Measurements from ENCODE around the gene TEPSIN.

TEPSIN gene

DNA sequence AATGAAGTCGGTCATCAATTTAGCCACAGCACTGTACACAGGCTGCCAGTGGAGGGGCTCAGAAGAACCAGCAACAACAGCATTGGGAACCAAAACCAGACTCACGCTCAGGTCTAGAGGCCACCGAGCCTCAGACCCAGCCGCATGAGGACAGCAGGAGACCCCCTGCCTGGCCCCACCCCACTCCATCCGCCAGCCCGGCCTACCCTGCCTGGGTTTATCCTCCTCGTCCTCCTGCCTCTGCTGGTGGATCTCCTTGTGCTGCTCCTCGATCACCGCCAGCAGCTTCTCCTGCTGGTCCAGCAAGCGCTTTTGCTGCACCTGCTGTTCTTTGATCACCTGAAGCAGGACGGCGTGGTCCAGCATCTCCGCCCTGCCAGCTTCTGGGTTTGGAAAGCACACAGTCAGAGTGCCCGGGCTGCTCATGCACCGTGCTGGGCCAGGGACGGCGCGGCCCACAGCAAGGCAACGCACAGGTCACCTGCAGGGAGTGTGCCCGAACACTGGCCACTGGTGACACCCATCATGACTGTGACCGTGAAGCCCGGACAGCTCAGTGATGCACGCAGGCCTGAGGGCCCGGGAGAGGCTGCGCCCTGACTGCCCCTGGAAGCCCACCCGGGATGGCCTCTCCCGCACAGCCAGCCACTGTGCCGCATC, 8.0 kb upstream of the TEPSIN start:
- WGBS (ENCODE audit: insufficient coverage) = 96% methylated on average over 28 of the region's 28 CpGs
- no peak overlapping the region for H3K27ac ChIP-seq (ENCODE audit: insufficient read depth in 1 of 2, low read depth in 1 of 2, low read length in 2 of 2, poor library complexity in 1 of 2, severe bottlenecking in 2 of 2)
- no peaks in the 10 kb centered on the region for H3K27me3 ChIP-seq (replicated peaks in 2 of 5; ENCODE audit: control insufficient read depth in 4 of 5, insufficient read depth in 5 of 5, low read length in 4 of 5)
- H3K4me3 ChIP-seq (ENCODE audit: control insufficient read depth in 1 of 7, extremely low read depth in 1 of 7, insufficient read depth in 4 of 7, low read depth in 2 of 7, low read length in 6 of 7) = no peak overlapping the region
- no peak for DNase-seq
- H3K9me3 ChIP-seq (ENCODE audit: control extremely low read depth in 1 of 5, control insufficient read depth in 4 of 5, insufficient read depth in 2 of 5, low read depth in 1 of 5, low read length in 4 of 5) = no peaks in the 10 kb centered on the region
- ChIA-PET CTCF (interaction anchor here (0.6 to 1.1 kb wide), 2 partner anchors 69 to 104 kb away, joined by 3 to 5 read pairs; no protein-coding TSS in a partner anchor), POLR2A (no interaction called here)
- peaks cover 0 to 14% (median 8%) of the 10 kb centered on the region in 4 experiments for H3K4me1 ChIP-seq (ENCODE audit: control extremely low read depth in 1 of 4, control insufficient read depth in 4 of 4, insufficient read depth in 4 of 4, low read length in 3 of 4)
- H3K36me3 ChIP-seq (ENCODE audit: control insufficient read depth in 4 of 4, insufficient read depth in 4 of 4, low read length in 3 of 4) = peaks cover 2 to 44% (median 33%) of the 10 kb centered on the region in 4 experiments

DNA sequence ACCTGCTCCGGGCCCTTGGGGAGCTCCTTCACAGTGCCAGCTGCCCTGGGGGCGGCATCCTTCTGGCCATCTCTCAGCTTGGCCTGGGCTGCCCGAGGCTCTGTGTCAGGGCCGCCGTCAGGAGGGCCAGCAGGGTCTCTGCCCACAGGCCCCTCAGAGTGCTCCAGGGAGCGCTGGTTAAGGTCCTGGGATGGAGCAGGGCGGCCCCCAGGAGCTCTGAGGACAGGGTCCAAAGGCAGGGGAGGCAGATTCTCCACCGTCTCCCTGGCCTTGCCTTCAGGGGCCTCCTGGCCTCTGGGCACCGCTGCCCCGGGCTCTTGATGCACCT, 7.5 kb upstream of the TEPSIN start:
- peaks cover 0 to 18% (median 11%) of the 10 kb centered on the region in 4 experiments for H3K4me1 ChIP-seq (ENCODE audit: control extremely low read depth in 1 of 4, control insufficient read depth in 4 of 4, insufficient read depth in 4 of 4, low read length in 3 of 4)
- 94% methylated on average over 10 of the region's 10 CpGs for WGBS (ENCODE audit: insufficient coverage)
- peaks cover 2 to 43% (median 31%) of the 10 kb centered on the region in 4 experiments for H3K36me3 ChIP-seq (ENCODE audit: control insufficient read depth in 4 of 4, insufficient read depth in 4 of 4, low read length in 3 of 4)
- ChIA-PET POLR2A (no interaction called here), CTCF (interaction anchor here (1.0 kb wide), 1 partner anchor 104 kb away, joined by 3 read pairs; no protein-coding TSS in a partner anchor)
- no peaks in the 10 kb centered on the region for H3K9me3 ChIP-seq (ENCODE audit: control extremely low read depth in 1 of 5, control insufficient read depth in 4 of 5, insufficient read depth in 2 of 5, low read depth in 1 of 5, low read length in 4 of 5)
- no peaks in the 10 kb centered on the region for H3K27me3 ChIP-seq (replicated peaks in 2 of 5; ENCODE audit: control insufficient read depth in 4 of 5, insufficient read depth in 5 of 5, low read length in 4 of 5)
- DNase-seq = no peak
- H3K4me3 ChIP-seq (ENCODE audit: control insufficient read depth in 1 of 7, extremely low read depth in 1 of 7, insufficient read depth in 4 of 7, low read depth in 2 of 7, low read length in 6 of 7) = no peak overlapping the region
- H3K27ac ChIP-seq (ENCODE audit: insufficient read depth in 1 of 2, low read depth in 1 of 2, low read length in 2 of 2, poor library complexity in 1 of 2, severe bottlenecking in 2 of 2) = no peak overlapping the region

- WGBS (ENCODE audit: insufficient coverage) = 95% methylated on average over 36 of the region's 37 CpGs
- Histone ChIP-seq H3K4me1 (ENCODE audit: control extremely low read depth in 1 of 4, control insufficient read depth in 4 of 4, insufficient read depth in 4 of 4, low read length in 3 of 4) (peaks cover 0 to 20% (median 12%) of the 10 kb centered on the region in 4 experiments), H3K27ac (ENCODE audit: insufficient read depth in 1 of 2, low read depth in 1 of 2, low read length in 2 of 2, poor library complexity in 1 of 2, severe bottlenecking in 2 of 2) (no peak overlapping the region), H3K9me3 (ENCODE audit: control extremely low read depth in 1 of 5, control insufficient read depth in 4 of 5, insufficient read depth in 2 of 5, low read depth in 1 of 5, low read length in 4 of 5) (no peaks in the 10 kb centered on the region), H3K36me3 (ENCODE audit: control insufficient read depth in 4 of 4, insufficient read depth in 4 of 4, low read length in 3 of 4) (peaks cover 2 to 43% (median 28%) of the 10 kb centered on the region in 4 experiments), H3K4me3 (ENCODE audit: control insufficient read depth in 1 of 7, extremely low read depth in 1 of 7, insufficient read depth in 4 of 7, low read depth in 2 of 7, low read length in 6 of 7) (no peak overlapping the region), H3K27me3 (replicated peaks in 2 of 5; ENCODE audit: control insufficient read depth in 4 of 5, insufficient read depth in 5 of 5, low read length in 4 of 5) (no peaks in the 10 kb centered on the region)
- ChIA-PET CTCF (interaction anchor here (1.0 to 1.3 kb wide), 4 partner anchors 15 to 104 kb away, joined by 3 read pairs; no protein-coding TSS in a partner anchor), POLR2A (no interaction called here)
- no peak for DNase-seq
These were observed 6.9 kb upstream of the TEPSIN start for GRCh38 chr17:81245665-81246342.

- DNase-seq = no peak
- Histone ChIP-seq H3K36me3 (ENCODE audit: control insufficient read depth in 4 of 4, insufficient read depth in 4 of 4, low read length in 3 of 4) (peaks cover 0 to 39% (median 25%) of the 10 kb centered on the region in 4 experiments), H3K9me3 (ENCODE audit: control extremely low read depth in 1 of 5, control insufficient read depth in 4 of 5, insufficient read depth in 2 of 5, low read depth in 1 of 5, low read length in 4 of 5) (no peaks in the 10 kb centered on the region), H3K4me1 (ENCODE audit: control extremely low read depth in 1 of 4, control insufficient read depth in 4 of 4, insufficient read depth in 4 of 4, low read length in 3 of 4) (peaks cover 2 to 26% (median 18%) of the 10 kb centered on the region in 4 experiments), H3K27me3 (replicated peaks in 2 of 5; ENCODE audit: control insufficient read depth in 4 of 5, insufficient read depth in 5 of 5, low read length in 4 of 5) (no peaks in the 10 kb centered on the region), H3K4me3 (ENCODE audit: control insufficient read depth in 1 of 7, extremely low read depth in 1 of 7, insufficient read depth in 4 of 7, low read depth in 2 of 7, low read length in 6 of 7) (no peak overlapping the region), H3K27ac (ENCODE audit: insufficient read depth in 1 of 2, low read depth in 1 of 2, low read length in 2 of 2, poor library complexity in 1 of 2, severe bottlenecking in 2 of 2) (no peak overlapping the region)
- WGBS (ENCODE audit: insufficient coverage) = 97% methylated on average over 25 of the region's 25 CpGs
- POLR2A ChIA-PET = no interaction called here
- CTCF ChIA-PET = interaction anchor here (1.0 to 1.3 kb wide), 5 partner anchors 14 to 103 kb away, joined by 3 read pairs; no protein-coding TSS in a partner anchor
These were observed 6.3 kb upstream of the TEPSIN start for GRCh38 chr17:81245024-81245664.

- H3K36me3 ChIP-seq (ENCODE audit: control insufficient read depth in 4 of 4, insufficient read depth in 4 of 4, low read length in 3 of 4) = peaks cover 0 to 35% (median 19%) of the 10 kb centered on the region in 4 experiments
- POLR2A ChIA-PET = no interaction called here
- H3K9me3 ChIP-seq (ENCODE audit: control extremely low read depth in 1 of 5, control insufficient read depth in 4 of 5, insufficient read depth in 2 of 5, low read depth in 1 of 5, low read length in 4 of 5) = no peaks in the 10 kb centered on the region
- 91% methylated on average over 21 of the region's 24 CpGs for WGBS (ENCODE audit: insufficient coverage)
- H3K4me3 ChIP-seq (ENCODE audit: control insufficient read depth in 1 of 7, extremely low read depth in 1 of 7, insufficient read depth in 4 of 7, low read depth in 2 of 7, low read length in 6 of 7) = no peak overlapping the region
- no peak overlapping the region for H3K27ac ChIP-seq (ENCODE audit: insufficient read depth in 1 of 2, low read depth in 1 of 2, low read length in 2 of 2, poor library complexity in 1 of 2, severe bottlenecking in 2 of 2)
- no peak for DNase-seq
- CTCF ChIA-PET = interaction anchor here (1.0 to 1.3 kb wide), 4 partner anchors 14 to 102 kb away, joined by 3 read pairs; no protein-coding TSS in a partner anchor
- peaks cover 2 to 33% (median 24%) of the 10 kb centered on the region in 4 experiments for H3K4me1 ChIP-seq (ENCODE audit: control extremely low read depth in 1 of 4, control insufficient read depth in 4 of 4, insufficient read depth in 4 of 4, low read length in 3 of 4)
- no peaks in the 10 kb centered on the region for H3K27me3 ChIP-seq (replicated peaks in 2 of 5; ENCODE audit: control insufficient read depth in 4 of 5, insufficient read depth in 5 of 5, low read length in 4 of 5)
These were observed 5.6 kb upstream of the TEPSIN start for GRCh38 chr17:81244358-81245023.

DNA sequence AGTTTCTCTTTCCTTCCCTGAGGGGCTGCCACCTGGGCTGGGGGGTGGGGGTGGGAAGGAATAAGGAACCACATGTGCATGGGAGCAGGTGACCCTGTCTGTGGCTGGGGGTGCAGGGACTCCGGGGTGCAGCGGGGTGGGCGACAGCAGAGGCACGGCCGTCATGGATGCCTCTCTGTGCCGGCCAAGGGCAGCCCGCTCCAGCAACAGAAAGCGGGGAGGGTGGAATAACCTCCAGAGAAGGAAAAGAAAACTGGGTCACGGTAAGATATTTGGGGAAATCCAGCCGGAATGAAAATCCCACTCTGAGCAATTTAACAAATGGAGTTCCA, 4.4 kb upstream of the TEPSIN start:
- Histone ChIP-seq H3K27ac (ENCODE audit: insufficient read depth in 1 of 2, low read depth in 1 of 2, low read length in 2 of 2, poor library complexity in 1 of 2, severe bottlenecking in 2 of 2) (no peak overlapping the region), H3K27me3 (replicated peaks in 2 of 5; ENCODE audit: control insufficient read depth in 4 of 5, insufficient read depth in 5 of 5, low read length in 4 of 5) (no peaks in the 10 kb centered on the region), H3K4me1 (ENCODE audit: control extremely low read depth in 1 of 4, control insufficient read depth in 4 of 4, insufficient read depth in 4 of 4, low read length in 3 of 4) (peaks cover 2 to 34% (median 26%) of the 10 kb centered on the region in 4 experiments), H3K4me3 (ENCODE audit: control insufficient read depth in 1 of 7, extremely low read depth in 1 of 7, insufficient read depth in 4 of 7, low read depth in 2 of 7, low read length in 6 of 7) (no peak overlapping the region), H3K36me3 (ENCODE audit: control insufficient read depth in 4 of 4, insufficient read depth in 4 of 4, low read length in 3 of 4) (peaks cover 0 to 35% (median 18%) of the 10 kb centered on the region in 4 experiments), H3K9me3 (ENCODE audit: control extremely low read depth in 1 of 5, control insufficient read depth in 4 of 5, insufficient read depth in 2 of 5, low read depth in 1 of 5, low read length in 4 of 5) (no peaks in the 10 kb centered on the region)
- 91% methylated on average over 9 of the region's 10 CpGs for WGBS (ENCODE audit: insufficient coverage)
- ChIA-PET CTCF (interaction anchor here (1.7 kb wide), 1 partner anchor 101 kb away, joined by 11 read pairs; no protein-coding TSS in a partner anchor), POLR2A (no interaction called here)
- DNase-seq = no peak
